NCI-H1417 treated with DMSO at 0.1 percent for 48 hours (cell line): Measurements from ENCODE around the gene ALDH1B1.
"Not testable (repeated sequence)": the region's sequence is repeated elsewhere in the genome, so short reads cannot be mapped to it uniquely, and the experiment has no call there.

Experiments used
- DNase-seq: peaks from one replicate; lab custom pipeline; 2025; lab: John Stamatoyannopoulos, UW

Gene ALDH1B1

GRCh38 chr9:38387066-38387465 lies 5.4 kb upstream of the ALDH1B1 start:
- no peak for DNase-seq

DNA sequence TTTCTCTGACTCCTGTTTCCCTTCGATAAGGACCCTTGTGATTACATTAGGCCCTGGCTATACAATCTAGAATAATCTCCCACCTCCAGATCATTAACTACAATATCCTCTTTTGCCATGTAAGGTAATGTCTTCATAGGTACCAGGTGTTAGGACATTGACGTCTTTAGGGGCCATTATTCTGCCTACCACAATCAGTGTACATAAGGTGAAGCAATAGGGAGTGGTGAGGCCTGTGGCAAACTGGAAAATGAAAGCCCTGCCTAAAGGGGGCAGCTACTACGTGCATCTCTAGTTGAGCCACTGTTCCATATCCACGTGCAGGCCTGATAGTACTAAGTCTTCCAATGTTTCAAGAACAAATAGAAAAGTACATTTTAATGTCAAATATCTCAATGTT lies 4.8 kb upstream of the ALDH1B1 start:
- no peak for DNase-seq

- DNase-seq, result no peak
These were observed 3.9 kb upstream of the ALDH1B1 start for GRCh38 chr9:38388283-38389223.

DNA sequence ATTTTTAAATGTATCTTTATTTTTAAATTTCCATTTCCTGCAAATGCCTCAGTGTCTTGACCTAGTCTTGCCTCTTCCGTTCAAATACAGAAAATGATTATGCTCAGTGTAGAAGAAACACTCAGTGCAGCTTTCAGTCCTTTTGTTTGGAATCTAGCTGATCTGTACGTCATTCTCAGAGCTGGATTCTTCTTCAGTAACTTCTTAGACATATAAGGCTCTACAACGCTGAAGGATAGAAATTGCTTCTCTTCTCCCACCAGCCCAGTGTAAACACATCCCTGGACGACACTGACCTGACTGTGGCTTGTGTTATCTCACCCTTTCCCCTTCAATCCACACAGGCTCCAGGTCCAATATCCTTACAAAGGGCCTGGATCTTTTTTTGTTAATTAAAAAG lies 3.2 kb upstream of the ALDH1B1 start:
- no peak for DNase-seq

GRCh38 chr9:38390442-38390841 lies 2.1 kb upstream of the ALDH1B1 start:
- no peak for DNase-seq

GRCh38 chr9:38390851-38391250 lies 1.7 kb upstream of the ALDH1B1 start:
- DNase-seq, result no peak

DNA sequence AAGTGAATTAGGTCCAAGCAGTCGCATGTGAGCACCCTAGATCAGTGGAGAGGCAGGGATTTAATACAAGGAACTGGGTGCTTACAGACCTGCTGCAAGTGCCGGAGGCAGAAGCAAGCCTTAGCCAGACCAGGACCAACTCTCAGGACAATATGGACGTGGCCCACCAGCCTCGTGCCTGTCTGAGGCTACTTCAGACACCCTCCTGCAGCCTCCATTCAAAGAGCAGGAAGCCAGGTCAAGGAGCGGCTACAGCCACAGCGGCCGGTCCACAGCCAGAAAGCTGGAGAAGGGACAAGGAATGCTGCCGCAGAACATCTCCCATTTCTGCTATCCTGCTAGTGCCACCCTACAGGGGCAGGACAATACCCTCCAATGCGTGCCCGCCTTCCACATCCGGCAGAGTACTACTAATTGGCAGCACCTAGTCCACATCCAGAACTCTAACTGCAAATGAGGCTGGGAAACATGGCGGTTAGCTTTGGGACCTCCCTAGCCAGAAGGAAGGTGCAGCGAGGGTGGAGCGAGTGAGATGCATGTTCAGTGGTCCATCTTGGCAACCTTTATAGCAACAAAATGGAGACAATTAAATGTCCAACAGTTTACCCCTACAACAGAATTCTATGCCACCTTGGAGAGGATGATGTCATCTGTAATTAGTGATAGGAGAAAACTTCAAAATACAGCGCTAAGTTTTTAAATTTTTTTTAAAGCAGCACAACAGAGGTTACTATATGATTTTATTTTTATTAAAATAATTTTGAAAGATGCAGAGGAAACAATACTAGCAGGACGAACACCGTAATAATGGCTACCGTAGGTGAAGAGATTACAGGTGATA lies 1.0 kb upstream of the ALDH1B1 start:
- DNase-seq, result no peak

- DNase-seq, result no peak
These were observed 760 bp downstream of the ALDH1B1 start for GRCh38 chr9:38393128-38393796.

GRCh38 chr9:38394416-38394815 lies 1.9 kb downstream of the ALDH1B1 start:
- no peak for DNase-seq

DNA sequence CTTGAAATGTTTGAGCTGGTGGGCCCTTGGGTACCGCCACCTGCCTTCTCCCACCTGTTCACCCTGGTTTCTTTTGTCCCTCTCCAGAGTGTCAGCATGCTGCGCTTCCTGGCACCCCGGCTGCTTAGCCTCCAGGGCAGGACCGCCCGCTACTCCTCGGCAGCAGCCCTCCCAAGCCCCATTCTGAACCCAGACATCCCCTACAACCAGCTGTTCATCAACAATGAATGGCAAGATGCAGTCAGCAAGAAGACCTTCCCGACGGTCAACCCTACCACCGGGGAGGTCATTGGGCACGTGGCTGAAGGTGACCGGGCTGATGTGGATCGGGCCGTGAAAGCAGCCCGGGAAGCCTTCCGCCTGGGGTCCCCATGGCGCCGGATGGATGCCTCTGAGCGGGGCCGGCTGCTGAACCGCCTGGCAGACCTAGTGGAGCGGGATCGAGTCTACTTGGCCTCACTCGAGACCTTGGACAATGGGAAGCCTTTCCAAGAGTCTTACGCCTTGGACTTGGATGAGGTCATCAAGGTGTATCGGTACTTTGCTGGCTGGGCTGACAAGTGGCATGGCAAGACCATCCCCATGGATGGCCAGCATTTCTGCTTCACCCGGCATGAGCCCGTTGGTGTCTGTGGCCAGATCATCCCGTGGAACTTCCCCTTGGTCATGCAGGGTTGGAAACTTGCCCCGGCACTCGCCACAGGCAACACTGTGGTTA lies 3.3 kb downstream of the ALDH1B1 start:
- no peak for DNase-seq

GRCh38 chr9:38396371-38396671 lies 3.8 kb downstream of the ALDH1B1 start:
- DNase-seq, result no peak

DNA sequence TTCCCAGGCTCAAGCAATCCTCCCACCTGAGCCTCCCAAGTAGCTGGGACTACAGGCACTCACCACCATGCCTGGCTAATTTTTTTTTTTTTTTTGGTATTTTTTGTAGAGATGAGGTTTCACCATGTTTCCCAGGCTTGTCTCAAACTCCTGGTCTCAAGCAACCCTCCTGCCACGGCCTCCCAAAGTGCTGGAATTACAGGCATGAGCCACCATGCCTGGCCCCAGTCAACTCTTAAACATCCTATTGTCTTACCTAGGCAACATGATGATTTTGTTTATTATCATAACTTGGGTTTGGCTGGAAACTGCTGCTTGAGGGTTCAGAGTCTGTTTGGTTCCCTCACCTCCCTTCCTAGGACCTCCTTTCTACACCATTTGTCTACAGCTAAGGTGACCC lies 6.7 kb downstream of the ALDH1B1 start:
- not testable (repeated sequence) for DNase-seq

DNA sequence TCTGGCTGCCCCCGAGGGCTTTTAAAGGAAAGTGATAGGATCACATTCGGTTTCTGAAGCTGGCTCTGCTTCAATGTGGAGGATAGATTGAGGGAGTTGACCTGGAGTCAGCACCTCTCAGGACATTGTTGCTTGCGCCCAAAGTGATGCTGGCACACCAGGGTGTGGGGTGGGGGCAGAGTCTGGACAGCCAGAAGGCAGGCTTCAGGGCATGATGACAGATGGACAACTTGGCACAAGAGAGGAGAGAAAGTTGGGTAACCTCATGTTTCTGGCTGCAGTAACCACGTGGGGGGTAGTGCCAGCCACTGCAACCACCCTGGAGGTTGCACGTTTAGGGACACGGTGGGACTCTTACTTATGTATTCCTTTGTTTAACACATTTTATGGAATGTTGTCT lies 9.5 kb downstream of the ALDH1B1 start:
- no peak for DNase-seq

DNA sequence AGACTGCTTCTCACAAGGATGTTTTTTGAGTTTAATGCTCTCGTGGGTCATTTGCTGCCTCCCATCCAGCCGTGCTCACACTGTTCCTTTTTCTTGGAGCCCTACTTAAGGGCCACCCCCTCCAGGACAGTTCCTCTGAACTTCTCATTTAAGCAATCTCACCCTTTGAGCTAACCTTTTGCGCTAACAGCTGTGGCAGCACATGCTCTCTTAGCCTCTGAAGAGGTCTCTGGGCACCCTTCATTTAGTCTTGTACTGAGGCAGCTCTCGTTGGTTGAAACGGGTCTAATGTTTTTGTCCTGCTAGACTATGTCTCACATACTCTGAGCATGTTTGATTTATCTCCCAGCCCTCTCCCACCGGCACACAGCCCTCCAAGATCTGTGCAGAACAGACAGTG lies 11.8 kb downstream of the ALDH1B1 start:
- no peak for DNase-seq

GRCh38 chr9:38405785-38406184 lies 13.3 kb downstream of the ALDH1B1 start:
- DNase-seq, result no peak

DNA sequence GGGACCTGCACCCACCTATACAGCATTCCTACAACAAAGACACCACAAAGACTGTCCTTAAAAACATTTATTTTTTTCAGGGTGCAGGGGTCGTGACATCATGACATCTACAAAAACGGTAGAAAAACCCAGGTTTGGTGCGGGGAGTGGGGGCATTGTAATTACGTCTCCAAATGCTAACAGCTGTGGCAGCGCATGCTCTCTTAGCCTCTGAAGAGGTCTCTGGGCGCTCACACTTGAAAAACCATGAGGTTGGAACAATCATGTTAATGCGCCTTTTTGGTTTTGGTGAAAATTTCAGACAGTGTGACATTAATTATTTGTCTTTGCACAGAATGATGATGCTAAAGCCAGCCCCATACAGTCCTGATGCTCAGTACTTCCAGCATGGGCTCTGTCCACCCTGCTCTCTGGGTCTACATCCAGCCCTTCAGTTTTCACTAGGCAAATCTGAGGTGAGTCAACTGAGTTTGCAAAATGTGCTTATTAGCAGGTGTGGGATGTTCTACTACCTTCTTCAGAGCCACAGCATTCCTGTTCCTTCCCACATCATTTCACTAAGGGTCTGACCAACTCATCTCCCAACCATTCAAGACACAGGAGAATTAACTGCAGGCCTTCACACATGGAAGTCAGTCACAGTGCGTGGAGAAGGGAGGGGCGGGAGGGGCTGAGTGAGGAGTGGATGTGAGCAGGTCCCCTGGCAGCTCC lies 14.1 kb downstream of the ALDH1B1 start:
- no peak for DNase-seq

DNA sequence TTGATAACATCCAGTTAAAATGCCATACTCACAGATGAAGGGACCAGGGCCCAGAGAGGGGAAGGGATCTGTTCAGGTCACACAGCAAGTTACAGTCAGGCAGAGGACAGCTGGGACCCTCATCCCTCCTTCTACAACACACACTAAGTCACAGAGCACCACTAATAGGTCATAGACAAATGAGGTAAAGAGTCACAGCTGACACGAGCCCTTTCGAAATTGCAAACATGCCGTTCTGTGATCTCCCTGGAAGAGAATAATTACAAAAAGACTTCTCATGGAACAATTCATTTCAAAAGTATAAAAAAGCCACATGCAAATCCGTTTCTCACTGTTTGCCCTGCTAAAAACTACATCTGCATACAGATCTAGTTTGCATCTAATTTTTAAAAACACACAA lies 16.2 kb downstream of the ALDH1B1 start:
- DNase-seq, result no peak

DNA sequence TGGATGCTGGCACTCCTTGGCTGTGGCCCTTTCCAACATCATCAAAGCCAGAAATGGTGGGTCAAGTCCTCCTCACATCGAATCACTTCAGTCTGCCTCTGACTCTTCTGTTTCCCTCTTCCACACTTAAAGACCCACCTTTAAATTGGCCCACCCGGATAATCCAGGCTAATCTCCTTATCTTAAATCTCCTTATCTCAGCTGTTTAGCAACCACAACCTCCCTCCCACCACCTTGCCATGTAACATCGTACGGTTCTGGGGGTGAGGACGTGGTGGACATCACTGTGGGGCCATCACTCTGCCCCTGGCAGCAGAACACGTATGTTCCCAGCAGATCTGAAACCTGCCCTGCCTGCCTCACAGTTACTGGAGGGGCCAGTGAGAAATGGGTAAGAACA lies 20.2 kb downstream of the ALDH1B1 start:
- DNase-seq, result no peak

DNA sequence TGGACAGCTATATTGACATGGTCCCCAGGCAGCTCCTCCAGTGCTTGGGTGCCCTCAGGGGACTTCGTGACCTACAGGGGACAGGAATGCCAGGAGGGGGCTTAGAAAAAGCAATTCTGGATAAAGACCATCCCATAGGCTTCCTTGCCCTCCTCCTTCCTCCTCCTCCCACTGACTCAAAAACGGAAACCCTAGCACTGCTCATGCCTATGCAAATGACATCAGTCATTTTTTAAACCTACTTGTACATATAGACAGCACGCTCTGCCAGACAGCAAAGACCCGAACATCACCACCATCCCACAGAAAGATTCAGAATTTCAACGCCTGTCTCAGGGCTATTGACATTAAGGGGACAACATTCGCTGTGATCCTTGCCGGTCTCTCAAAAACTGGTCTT lies 20.8 kb downstream of the ALDH1B1 start:
- DNase-seq, result no peak

GRCh38 chr9:38414040-38414723 lies 21.7 kb downstream of the ALDH1B1 start:
- DNase-seq, result no peak

DNA sequence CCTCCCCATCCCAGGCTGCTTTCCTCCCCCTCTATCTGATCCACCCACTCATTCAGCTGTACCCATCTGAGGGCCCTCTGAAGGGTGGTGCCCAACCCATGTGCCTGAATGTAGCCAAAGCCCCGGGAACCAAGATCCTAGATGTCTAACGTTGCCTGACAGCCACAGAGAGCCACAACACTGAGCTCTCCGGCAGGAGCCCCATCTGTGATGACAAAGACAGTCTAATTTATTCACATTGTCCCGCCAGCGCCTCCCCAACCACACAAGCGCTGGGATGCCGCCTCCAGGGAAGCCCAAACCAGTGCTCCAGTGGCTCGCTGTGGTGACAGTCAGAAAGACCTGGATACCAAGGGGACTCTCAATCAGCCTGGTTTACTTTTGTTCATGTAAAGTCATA lies 23.4 kb downstream of the ALDH1B1 start:
- no peak for DNase-seq
